Colonic mucosa (tissue), 4 donors: Measurements from ENCODE around the gene APPL2. TPM values are rescaled to one million over a fixed set of nuclear protein-coding genes. Genes with fewer than 3 reads are reported as not detected.

ENCODE experiments used
- DNase-seq: peaks from one replicate; pipeline ENCODE4 v3.0.0-alpha.2; 2020
- H3K27ac ChIP-seq: fragments of 200-600 bp; one replicate; pipeline ENCODE4 v1.8.0; 2021
- H3K27me3 ChIP-seq: fragments of 200-600 bp; one replicate; pipeline ENCODE4 v1.8.0; 2021
- H3K36me3 ChIP-seq: fragments of 200-600 bp; one replicate; pipeline ENCODE4 v1.8.0; 2021
- H3K4me1 ChIP-seq: fragments of 200-600 bp; one replicate; pipeline ENCODE4 v1.8.0; 2021; ENCODE audit warnings: mild to moderate bottlenecking
- H3K4me3 ChIP-seq: fragments of 200-600 bp; one replicate; pipeline ENCODE4 v1.8.0; 2021
- H3K9ac ChIP-seq, 2 donors: one replicate each; pipeline ENCODE4 v1.7.0; 2013; ENCODE audit warnings: control low read depth in 2 of 2, low read depth in 2 of 2, low read length in 2 of 2
- H3K9me3 ChIP-seq: fragments of 200-600 bp; one replicate; pipeline ENCODE4 v1.8.0; 2021
- CTCF ChIP-seq: fragments of 200-600 bp; IDR thresholded peaks from one replicate; pipeline ENCODE4 v1.8.0; 2022; ENCODE audit warnings: antibody characterized with exemption, mild to moderate bottlenecking
- intact Hi-C: fragments of 100-400 bp; cut with DNase I; formaldehyde crosslinking; loops from one replicate; pipeline ENCODE4 v1.14.1; 2022
- total RNA-seq, 2 donors: library from RNA; stranded (reverse); fragmentation: NEBNext Ultra II Directional in 1 of 2; extraction: Animal tissue kit (Norgen Biotek cat#: 25700) in 1 of 2; gene quantifications; one replicate each; pipeline ENCODE4 v1.2.1, GENCODE V29; 2021
- donor health status: healthy.
- donor health status: DM: no; HTN: no; CAD: no.
- donor health status: DM: no; HTN: no; CAD: no.

Gene APPL2
- total RNA-seq, 2 donors from 2014 or later = 70.8 to 86.0 TPM

GRCh38 chr12:105239304-105239703 lies 3.3 kb upstream of the APPL2 start:
- DNase-seq = peak; percentile 61
- peaks cover 6% of the 10 kb centered on the region for H3K4me1 ChIP-seq
- no peaks in the 10 kb centered on the region for H3K27me3 ChIP-seq
- H3K9ac ChIP-seq = no peak overlapping the region
- no peaks in the 10 kb centered on the region for H3K9me3 ChIP-seq
- H3K36me3 ChIP-seq = no peaks in the 10 kb centered on the region
- no peak overlapping the region for H3K4me3 ChIP-seq
- no peak for TF ChIP-seq CTCF
- intact Hi-C loops = no loop called here
- no peak overlapping the region for H3K27ac ChIP-seq

- H3K4me1 ChIP-seq = peaks cover 19% of the 10 kb centered on the region
- H3K36me3 ChIP-seq = no peaks in the 10 kb centered on the region
- no peak for DNase-seq
- intact Hi-C loops = no loop called here
- H3K9me3 ChIP-seq = no peaks in the 10 kb centered on the region
- no peak overlapping the region for H3K4me3 ChIP-seq
- no peak overlapping the region for H3K27ac ChIP-seq
- no peak overlapping the region for H3K9ac ChIP-seq
- no peaks in the 10 kb centered on the region for H3K27me3 ChIP-seq
- TF ChIP-seq CTCF = no peak
Observed at GRCh38 chr12:105237666-105238065, 1.7 kb upstream of the APPL2 start.

- no peak for TF ChIP-seq CTCF
- H3K4me1 ChIP-seq = peaks cover 19% of the 10 kb centered on the region
- intact Hi-C loops = no loop called here
- DNase-seq = no peak
- no peaks in the 10 kb centered on the region for H3K9me3 ChIP-seq
- no peaks in the 10 kb centered on the region for H3K36me3 ChIP-seq
- peak overlapping the region; percentile 87 to 100 for H3K9ac ChIP-seq
- no peaks in the 10 kb centered on the region for H3K27me3 ChIP-seq
- peak overlapping the region; percentile 86 for H3K4me3 ChIP-seq
- H3K27ac ChIP-seq = peak overlapping the region; percentile 96
Observed at GRCh38 chr12:105235281-105235731, 668 bp downstream of the APPL2 start.

GRCh38 chr12:105234197-105234596 lies 1.8 kb downstream of the APPL2 start:
- no peak for TF ChIP-seq CTCF
- no peak for DNase-seq
- peak overlapping the region; percentile 36 for H3K27ac ChIP-seq
- H3K36me3 ChIP-seq = no peaks in the 10 kb centered on the region
- peaks cover 17% of the 10 kb centered on the region for H3K4me1 ChIP-seq
- no peaks in the 10 kb centered on the region for H3K27me3 ChIP-seq
- intact Hi-C loops = no loop called here
- peak overlapping the region; percentile 86 for H3K4me3 ChIP-seq
- peak overlapping the region; percentile 67 to 87 for H3K9ac ChIP-seq
- H3K9me3 ChIP-seq = no peaks in the 10 kb centered on the region

GRCh38 chr12:105233041-105233905 lies 2.7 kb downstream of the APPL2 start:
- TF ChIP-seq CTCF = no peak
- Histone ChIP-seq H3K9me3 (no peaks in the 10 kb centered on the region), H3K9ac (peak overlapping the region in 1 of 2 donors; percentile 64), H3K4me3 (no peak overlapping the region), H3K36me3 (no peaks in the 10 kb centered on the region), H3K4me1 (peaks cover 13% of the 10 kb centered on the region), H3K27ac (peak overlapping the region; percentile 36), H3K27me3 (no peaks in the 10 kb centered on the region)
- intact Hi-C loops = no loop called here
- no peak for DNase-seq
